Thyroid gland (tissue), 4 donors: ENCODE results near the gene HOXC10. TPM values are rescaled to one million over a fixed set of nuclear protein-coding genes. Genes with fewer than 3 reads are reported as not detected.

ENCODE experiments used
- DNase-seq, 2 donors: peaks; one replicate each; pipeline ENCODE4 v3.0.0-alpha.2; 2019
- H3K27ac ChIP-seq, 3 donors: fragments of 200-600 bp; sonication (generic); 1 replicate in 2 of 3; 2 replicates in 1 of 3; pipeline ENCODE4 v1.5.1; 2016 to 2019; ENCODE audit warnings: mild to moderate bottlenecking in 1 of 3, moderate library complexity in 1 of 3
- H3K27me3 ChIP-seq: fragments of 200-600 bp; sonication (generic); one replicate; pipeline ENCODE4 v1.5.1; 2019
- H3K36me3 ChIP-seq, 2 donors: fragments of 200-600 bp; sonication (generic); one replicate each; pipeline ENCODE4 v1.5.1; 2016 to 2019
- H3K4me1 ChIP-seq, 2 donors: fragments of 200-600 bp; sonication (generic); one replicate each; pipeline ENCODE4 v1.5.1; 2017 to 2019
- H3K4me3 ChIP-seq, 3 donors: fragments of 200-600 bp; sonication (generic); replicated peaks in 1 of 3; 1 replicate in 2 of 3; 2 replicates in 1 of 3; pipeline ENCODE4 v1.5.1; 2016; ENCODE audit warnings: mild to moderate bottlenecking in 1 of 3
- H3K9me3 ChIP-seq: fragments of 200-600 bp; sonication (generic); one replicate; pipeline ENCODE4 v1.5.1; 2017
- POLR2A ChIP-seq, 2 donors: fragments of 450-650 bp; IDR thresholded peaks; one replicate each; pipeline ENCODE4 v1.6.1; 2017; ENCODE audit warnings: antibody characterized with exemption in 2 of 2, mild to moderate bottlenecking in 2 of 2, moderate library complexity in 1 of 2
- WGBS, 2 donors: methylation state at CpG; one replicate each; pipeline ENCODE4 v1.1.5; 2017; 5-methylcytosine and 5-hydroxymethylcytosine counted together
- intact Hi-C: fragments of 100-400 bp; cut with DNase I; formaldehyde crosslinking; loops from one replicate; pipeline ENCODE4 v1.15.1; 2023
- total RNA-seq, 4 donors: library from RNA; depleted of rRNA; stranded (reverse); fragments of >200 nt; gene quantifications; one replicate each; pipeline ENCODE4 v1.2.3, GENCODE V29; 2016
- TF ChIP-seq, protein P1 (sequence below), 6 experiments: fragments of 200-600 bp in 3 of 6; fragments of 450-650 bp in 3 of 6; sonication (generic) in 3 of 6; IDR thresholded peaks; one replicate each; pipeline ENCODE4 v1.5.1; 2016 to 2019; ENCODE audit warnings: antibody characterized with exemption in 6 of 6, mild to moderate bottlenecking in 2 of 6, inconsistent platforms in 1 of 6, moderate library complexity in 1 of 6

The HOXC10 gene
- total RNA-seq, 4 donors from 2014 or later = not detected

DNA sequence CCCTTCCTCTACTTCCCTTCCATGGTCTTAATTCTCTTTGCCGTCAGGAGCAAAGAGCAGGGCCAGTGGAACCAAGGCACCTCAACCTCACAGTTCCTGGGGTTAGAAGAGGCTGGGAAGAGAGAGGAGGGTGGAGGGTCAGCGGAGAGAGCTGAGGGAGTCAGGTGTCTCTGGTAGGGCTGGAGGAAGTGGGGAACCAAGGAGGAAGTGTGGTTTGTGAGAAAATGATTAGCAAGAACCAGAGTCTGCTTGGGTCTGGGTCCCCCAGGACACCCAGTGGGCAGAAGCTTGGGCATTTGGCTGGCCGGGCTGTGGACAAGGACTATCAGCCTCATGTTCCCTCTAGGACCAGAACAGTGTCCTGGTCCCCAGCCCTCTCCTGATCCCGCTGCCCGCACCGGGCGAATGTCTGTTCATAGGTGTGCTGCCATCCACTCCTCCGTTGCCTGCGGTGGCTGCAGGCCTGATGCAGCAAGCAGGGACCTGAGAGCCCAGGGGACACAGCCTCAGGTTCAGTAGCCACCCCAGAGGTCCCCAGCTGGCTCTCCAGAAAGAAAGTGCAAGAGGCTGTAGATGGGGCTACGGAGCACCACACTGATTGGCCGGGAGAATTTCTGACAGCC, 27.9 kb upstream of the HOXC10 start:
- intact Hi-C loops = no loop called here
- no peak for TF ChIP-seq POLR2A (IDR thresholded peaks at IDR 0.05)
- TF ChIP-seq, protein P1, sequence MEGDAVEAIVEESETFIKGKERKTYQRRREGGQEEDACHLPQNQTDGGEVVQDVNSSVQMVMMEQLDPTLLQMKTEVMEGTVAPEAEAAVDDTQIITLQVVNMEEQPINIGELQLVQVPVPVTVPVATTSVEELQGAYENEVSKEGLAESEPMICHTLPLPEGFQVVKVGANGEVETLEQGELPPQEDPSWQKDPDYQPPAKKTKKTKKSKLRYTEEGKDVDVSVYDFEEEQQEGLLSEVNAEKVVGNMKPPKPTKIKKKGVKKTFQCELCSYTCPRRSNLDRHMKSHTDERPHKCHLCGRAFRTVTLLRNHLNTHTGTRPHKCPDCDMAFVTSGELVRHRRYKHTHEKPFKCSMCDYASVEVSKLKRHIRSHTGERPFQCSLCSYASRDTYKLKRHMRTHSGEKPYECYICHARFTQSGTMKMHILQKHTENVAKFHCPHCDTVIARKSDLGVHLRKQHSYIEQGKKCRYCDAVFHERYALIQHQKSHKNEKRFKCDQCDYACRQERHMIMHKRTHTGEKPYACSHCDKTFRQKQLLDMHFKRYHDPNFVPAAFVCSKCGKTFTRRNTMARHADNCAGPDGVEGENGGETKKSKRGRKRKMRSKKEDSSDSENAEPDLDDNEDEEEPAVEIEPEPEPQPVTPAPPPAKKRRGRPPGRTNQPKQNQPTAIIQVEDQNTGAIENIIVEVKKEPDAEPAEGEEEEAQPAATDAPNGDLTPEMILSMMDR (IDR thresholded peaks at IDR 0.05) = no peak

GRCh38 chr12:53958128-53958527, 26.8 kb upstream of the HOXC10 start:
- Histone ChIP-seq H3K4me3 (no peak overlapping the region), H3K27ac (no peak overlapping the region), H3K36me3 (no peaks in the 10 kb centered on the region), H3K4me1 (peaks cover 1 to 17% of the 10 kb centered on the region in 2 donors), H3K9me3 (no peaks in the 10 kb centered on the region), H3K27me3 (peaks cover 88% of the 10 kb centered on the region)
- 11 to 24% methylated on average over 3 of the region's 3 CpGs for WGBS, 2 donors
- TF ChIP-seq POLR2A (IDR thresholded peaks at IDR 0.05) = no peak
- TF ChIP-seq, protein P1 (IDR thresholded peaks at IDR 0.05) = no peak
- intact Hi-C loops = no loop called here
- no peak for DNase-seq

More for the DNA sequence above, 27.9 kb upstream of the HOXC10 start:
- Histone ChIP-seq H3K36me3 (no peaks in the 10 kb centered on the region), H3K4me3 (no peak overlapping the region), H3K4me1 (peaks cover 5 to 17% of the 10 kb centered on the region in 2 donors), H3K27me3 (peaks cover 84% of the 10 kb centered on the region), H3K9me3 (no peaks in the 10 kb centered on the region), H3K27ac (no peak overlapping the region)
- 11 to 12% methylated on average over 8 to 9 of the region's 11 CpGs for WGBS, 2 donors
- no peak for DNase-seq

GRCh38 chr12:53959314-53959713, 25.6 kb upstream of the HOXC10 start:
- TF ChIP-seq POLR2A (IDR thresholded peaks at IDR 0.05) = no peak
- TF ChIP-seq, protein P1 (IDR thresholded peaks at IDR 0.05) = no peak
- Histone ChIP-seq H3K36me3 (no peaks in the 10 kb centered on the region), H3K4me1 (peaks cover 0 to 21% of the 10 kb centered on the region in 2 donors), H3K9me3 (no peaks in the 10 kb centered on the region), H3K27me3 (peaks cover 86% of the 10 kb centered on the region), H3K27ac (no peak overlapping the region), H3K4me3 (no peak overlapping the region)
- no peak for DNase-seq
- intact Hi-C loops = no loop called here
- 11% methylated on average over 4 of the region's 4 CpGs for WGBS, 2 donors

GRCh38 chr12:53960187-53961024, 24.5 kb upstream of the HOXC10 start:
- Histone ChIP-seq H3K9me3 (no peaks in the 10 kb centered on the region), H3K27me3 (peaks cover 85% of the 10 kb centered on the region), H3K4me1 (peaks cover 0 to 14% of the 10 kb centered on the region in 2 donors), H3K27ac (no peak overlapping the region), H3K36me3 (no peaks in the 10 kb centered on the region), H3K4me3 (no peak overlapping the region)
- intact Hi-C loops = no loop called here
- no peak for DNase-seq
- WGBS, 2 donors = 11 to 20% methylated on average over 23 to 26 of the region's 39 CpGs
- TF ChIP-seq, protein P1 (IDR thresholded peaks at IDR 0.05) = no peak
- no peak for TF ChIP-seq POLR2A (IDR thresholded peaks at IDR 0.05)
